HG02763 (cell line): Measurements from ENCODE around the gene MEN1.

Source experiments
- ATAC-seq: cut with Tn5 transposase; IDR thresholded peaks from one replicate; pipeline ENCODE4 v1.9.1; 2021; ENCODE audit warnings: mild to moderate bottlenecking, moderate library complexity; ENCODE audit not compliant: unreplicated experiment

Gene MEN1

DNA sequence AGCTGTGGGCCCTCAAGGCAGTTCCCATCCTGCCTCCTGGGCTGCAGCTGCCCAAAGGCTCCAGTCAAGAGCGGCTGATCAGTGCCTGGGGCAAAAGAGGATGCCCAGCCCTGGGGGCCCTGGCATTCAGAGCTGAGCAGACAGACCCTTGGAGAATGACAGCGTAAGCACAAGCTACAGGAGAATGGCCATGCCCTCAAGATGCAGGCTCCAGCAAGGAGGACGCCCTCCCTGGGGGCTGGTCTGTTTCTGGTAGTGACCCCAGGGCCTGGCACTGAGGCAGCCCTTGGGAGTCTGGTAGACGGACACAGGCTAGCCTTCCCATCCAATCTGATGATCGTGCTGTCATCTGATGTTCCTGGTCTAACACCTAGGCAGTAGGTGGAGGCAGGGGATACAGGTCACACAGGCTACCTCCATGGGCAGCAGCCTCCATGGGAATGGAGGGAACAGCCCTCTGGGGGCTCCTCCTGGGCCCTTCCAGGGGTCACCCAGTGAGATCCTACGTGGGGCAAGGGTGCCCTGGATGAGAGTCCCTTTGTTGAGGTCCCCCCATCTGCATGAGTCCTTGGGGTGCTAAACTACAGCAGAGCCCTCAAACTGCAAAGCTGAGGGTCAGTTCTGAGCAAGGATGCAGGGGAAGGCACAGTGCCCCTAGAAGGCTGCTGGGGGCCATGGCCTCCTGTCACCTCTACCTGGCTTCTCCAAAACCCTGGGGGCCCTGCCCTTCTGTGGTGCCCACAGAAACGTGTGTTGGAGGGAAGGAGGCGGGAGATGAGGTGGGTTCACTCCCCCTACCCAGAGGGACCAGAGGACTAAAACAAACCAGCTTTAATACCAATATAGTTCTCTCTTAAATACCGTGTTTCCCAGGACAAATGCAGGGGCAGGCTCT lies 21.8 kb downstream of the MEN1 start:
- no peak for ATAC-seq

DNA sequence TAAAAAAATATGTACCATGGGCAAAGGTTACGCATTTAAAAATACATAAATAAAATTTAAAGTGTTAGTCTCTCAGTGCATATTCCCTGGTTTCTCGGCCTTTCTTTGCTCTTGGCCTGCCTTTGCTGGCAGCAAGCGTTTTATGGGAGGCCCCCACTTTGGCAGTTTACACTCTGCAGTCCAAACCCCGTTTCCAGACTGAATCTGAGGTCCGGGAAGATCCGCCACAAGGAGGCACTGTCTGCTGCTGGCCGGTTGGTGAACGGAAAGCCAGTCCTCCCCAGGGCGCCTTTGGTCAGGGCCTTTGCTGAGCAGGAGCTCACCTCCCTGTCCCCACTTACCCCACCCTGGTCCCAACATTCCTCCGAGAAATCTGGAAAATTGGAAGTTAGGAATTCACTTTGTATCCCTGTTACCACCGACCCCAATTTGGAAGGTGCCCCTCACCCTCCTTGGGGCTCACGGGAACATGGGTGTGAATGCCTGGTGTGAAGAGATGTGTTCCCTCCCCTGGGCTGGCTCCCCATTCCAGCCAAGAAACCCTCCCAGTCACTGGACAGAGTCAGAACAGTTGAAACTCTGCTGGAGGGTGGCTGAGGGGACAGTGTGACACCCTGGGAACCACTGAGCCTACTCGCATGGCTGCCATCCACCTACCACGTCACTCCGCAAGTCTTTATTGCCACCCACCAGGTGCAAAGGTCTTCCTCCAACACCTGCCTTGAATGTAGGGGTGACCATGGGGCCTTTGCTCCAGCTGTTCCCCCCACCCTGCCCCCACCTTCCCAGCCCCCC lies 22.6 kb downstream of the MEN1 start:
- ATAC-seq, result no peak

DNA sequence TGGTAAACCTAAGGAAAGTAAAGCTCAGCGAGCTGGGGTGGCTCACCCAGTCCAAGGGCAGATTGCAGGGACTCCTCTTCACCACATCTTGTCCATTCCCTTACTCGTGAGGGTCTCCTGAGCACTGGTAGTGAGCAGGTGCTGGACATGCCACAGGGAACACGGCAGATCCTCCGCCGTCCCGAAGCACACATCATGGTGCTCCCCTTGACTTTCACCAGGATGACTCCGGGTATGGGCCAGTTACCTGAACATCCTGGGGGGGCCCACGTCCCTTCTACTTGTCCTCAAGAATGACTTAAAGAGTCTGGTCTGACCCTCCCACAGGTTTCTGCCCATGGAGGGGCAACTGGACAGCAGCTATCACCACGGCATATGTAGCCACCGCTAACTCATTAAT lies 24.0 kb downstream of the MEN1 start:
- no peak for ATAC-seq

DNA sequence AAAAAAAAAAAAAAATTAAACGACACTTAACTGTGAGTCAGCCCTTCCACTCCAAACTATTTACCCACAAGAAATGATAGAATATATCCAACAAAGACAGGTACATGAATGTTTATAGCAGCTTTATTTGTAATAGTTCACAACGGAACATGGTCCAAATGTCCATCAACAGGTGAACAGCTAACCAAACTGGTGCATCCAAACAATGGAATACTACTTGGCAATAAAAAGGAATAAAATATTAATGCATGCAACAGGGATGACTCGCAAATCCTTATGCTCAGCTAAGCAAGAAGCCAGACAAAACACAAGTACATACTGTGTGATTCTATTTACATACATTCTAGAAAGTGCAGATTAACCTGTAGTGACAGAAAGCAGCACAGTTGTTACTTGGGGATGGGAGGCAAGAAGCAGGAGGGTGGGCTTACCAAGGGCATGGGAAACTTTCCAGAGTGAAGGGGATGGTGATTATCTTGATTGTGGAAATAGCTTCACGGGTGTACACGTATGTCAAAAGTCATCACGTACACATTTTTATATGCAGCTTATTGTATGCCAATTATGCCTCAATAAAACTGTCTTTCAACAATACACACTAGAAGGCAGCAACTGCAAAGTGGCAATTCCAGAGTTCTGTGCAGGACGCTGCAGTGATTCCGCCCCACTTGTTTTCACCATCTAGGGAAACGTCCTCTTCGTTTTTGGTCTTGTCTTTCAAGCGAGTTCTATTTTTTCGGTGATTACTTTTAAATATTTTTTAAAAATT lies 25.4 kb downstream of the MEN1 start:
- ATAC-seq, result no peak

DNA sequence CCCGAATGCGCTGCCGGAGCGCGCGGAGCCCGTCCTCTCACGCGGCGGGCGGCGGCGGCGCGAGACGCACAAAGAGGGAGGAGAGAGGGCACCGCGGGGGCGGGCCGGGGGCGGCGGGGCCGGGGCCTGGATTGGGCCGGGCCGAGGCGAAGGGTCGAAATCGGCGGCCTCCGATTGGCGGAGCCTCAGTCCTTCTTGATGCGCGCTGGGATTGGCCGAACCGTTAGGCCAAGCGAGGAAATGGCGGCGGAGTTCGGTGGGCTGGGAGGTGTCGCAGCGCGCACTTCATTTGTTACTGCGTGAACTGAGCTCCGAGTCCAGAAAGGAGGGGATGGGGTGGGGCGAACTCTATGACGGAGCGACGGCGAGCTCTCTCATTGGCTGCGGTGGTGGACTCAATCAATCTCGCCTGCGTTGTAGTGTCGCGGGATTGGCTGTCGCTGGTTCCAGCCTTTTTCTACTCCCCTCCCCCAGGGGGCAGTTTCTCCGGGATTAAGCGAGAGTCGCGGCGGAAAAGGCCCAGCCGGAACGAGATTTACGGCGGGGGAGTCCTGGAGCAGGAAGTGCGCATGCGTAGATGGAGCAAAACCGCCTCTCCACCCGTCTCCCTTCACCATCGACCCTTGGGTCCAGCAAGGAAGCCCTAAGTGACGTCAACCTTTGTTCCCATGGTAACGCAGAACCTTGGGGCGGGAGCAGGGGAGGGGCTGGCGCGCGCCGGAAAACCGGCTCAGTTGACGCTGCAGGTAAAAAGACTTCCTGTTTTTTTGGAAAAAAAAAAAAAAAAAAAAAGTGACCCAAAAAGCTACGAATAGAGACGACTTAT lies 31.7 kb downstream of the MEN1 start, which contains the start of gene SF1:
TSS of gene SF1 (minus strand) at position 70 of the 826 bp plus-strand sequence. CDS start 150 bp downstream, outside the sequence.
- ATAC-seq, result peak; percentile 78

DNA sequence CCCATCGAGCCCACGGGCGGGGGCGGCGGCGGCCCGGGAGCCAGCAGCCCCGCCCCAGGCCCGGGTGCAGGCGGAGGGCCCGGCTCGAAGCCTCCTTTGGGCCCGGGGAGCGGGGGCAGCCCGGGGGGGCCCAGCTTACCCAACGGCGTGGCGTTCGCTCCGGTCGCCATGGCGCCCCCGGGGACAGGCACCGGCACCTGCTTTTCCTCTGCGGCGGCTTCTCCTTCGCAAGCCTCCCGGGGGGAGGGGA lies 32.2 kb downstream of the MEN1 start:
- ATAC-seq, result peak; percentile 16

DNA sequence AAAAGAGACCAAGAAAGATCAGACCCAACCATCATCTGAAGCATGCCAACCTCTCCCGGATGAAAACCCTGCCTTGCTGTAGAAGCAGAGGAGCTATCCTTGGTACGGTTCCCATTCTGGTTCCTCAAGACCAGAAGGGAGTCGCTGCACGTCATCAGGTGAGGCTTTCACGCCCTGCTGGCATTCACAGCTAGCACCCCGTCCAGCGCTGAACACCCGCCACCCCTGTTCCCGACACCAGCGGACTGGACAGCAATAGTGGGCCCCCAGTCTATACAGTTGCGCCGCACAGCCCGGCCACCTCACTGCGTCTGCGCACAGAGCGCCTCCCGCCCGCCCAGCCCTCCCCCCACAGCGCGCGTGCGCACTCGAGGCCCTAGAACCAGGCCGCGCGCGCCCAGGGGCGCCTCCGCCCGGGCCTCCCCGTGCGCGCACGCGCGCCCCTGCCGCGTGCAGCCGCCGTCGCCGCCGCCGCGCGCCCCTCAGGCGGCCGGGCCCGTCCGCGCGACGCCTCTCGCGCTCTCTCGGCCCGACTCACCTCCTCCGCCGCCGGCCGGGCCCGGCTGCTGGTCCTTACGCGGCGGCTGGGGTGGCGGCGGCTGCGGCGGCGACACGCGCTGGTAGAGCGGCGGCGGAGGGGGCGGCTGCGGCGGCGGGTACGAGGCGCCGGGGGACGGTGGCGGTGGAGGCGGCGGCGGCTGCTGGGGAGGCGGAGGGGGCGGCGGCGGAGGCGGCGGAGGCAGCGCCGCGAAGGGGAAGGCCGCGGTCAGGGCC lies 32.7 kb downstream of the MEN1 start:
- peak; percentile 28 for ATAC-seq

DNA sequence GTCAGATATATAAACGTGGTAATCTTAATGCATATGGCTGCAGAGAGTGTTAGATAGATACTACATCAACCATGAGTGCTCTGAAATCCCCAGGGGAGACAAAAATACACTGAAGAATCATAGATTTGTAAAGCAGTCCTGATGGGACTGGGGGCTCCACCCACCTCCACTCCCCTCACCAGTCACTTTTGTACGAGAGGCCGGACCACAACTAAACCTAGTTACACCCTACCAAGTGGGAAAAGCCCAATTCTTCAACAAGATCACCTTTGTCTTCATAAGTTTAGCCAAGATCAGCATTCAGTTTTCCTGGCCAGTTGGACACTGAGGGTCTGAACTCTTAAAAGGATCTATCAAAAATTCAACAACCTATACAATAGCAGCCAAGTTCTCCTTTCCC lies 33.5 kb downstream of the MEN1 start:
- ATAC-seq, result no peak

DNA sequence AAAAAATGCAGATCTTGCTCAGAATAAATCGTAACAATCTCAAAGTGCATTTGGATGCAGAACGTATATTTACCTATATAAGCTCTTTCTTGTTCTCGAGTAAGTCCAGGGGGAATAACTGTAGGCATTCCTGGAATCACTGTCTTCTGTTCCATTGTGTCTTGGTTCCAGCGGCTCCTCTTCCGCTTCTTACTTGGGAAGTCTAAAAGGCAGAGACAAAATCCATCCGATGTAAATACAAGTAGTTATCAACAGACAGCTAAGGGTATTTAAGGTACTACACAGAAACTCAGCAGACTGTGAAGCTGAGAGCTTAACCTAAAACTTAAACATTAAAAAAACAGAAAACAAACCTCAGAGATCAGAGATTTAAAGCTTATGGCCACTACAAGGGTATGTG lies 33.9 kb downstream of the MEN1 start:
- no peak for ATAC-seq

DNA sequence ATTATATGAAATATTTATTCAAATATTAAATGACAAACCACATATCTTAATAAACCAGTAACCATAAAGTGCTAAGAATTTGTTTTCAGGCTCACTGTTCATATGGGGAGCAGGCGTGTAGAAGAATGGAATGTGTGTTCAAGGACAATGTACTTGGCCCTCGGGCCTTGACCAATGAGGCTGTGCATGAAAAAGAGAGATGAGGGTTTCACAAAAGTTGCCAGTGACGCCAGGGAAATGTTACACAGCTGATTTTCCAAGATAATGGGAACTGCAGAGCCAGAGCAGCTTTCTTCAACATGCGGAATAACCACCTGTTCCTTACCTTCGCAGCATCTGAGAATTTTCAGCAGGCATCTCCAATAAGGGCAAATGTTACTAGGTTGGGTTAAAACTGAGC lies 36.2 kb downstream of the MEN1 start:
- no peak for ATAC-seq

DNA sequence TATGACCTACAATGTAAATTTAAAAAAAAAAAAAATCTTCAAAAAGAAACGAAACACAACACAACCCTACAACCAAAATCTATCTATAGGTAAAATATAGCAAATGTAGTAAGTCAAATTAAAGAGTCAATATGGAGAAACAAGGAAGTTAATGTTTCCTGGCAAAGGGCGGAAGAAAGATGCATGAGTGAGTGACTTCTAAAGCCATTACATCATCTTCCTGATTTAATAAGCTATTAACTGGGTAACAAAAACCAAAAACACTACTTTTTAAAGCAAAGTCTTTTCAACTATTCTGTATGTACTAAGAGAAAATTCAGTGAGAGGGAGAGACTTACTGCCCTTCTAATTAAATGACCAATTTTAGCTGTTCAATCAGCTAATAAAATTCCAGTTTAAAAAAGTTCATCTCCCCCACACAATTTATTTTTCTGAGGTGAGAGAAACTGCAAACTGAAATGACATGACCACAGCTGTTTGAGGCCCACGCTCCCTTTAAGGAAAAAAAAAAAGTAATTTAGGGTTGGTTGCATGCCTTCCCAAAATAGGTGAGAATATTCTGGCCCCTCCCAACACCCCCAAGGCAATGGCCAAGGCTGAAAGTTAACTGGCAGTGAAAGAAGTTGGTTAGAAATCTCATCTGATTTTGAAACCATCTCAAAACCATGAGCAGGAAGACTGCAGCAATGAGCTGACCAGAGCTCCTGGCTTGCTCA lies 37.9 kb downstream of the MEN1 start:
- no peak for ATAC-seq

DNA sequence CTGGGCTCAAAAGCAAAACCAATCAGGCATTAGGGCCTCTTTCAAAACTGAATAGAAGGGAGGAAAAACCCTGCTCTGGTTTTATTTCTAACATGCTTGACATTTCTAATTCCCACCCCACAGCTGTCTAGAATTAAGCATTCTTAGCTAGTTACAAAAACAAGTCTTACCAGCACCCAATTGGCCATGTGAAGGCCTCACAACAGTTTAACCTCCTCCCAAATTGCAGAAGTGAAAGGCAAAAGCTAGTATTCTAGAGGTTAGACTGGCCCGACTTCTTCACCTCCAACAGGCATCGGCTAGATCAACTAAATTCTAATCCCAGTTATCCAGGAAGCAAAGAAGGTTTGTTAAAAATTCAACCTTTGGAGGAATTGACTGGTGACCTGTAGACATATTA lies 38.5 kb downstream of the MEN1 start:
- ATAC-seq, result no peak

DNA sequence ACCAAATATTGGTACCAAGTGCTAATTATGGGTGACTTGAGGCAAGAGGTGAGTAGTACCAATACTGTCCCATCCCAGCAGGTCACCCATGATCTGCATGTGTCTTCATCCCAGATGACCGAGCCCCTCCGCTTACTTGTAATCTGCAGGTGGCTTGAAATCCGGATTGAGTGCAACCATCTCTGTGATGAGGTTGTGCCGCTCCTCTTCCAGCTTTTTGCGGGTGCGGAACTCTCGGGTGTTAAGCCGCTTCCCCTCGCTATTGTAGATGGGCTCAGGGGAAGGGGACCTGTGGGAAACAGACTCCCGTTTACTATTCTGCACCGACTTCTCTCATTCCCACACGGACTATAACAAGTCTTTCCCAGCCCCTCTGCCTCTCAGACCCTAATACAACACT lies 40.2 kb downstream of the MEN1 start:
- ATAC-seq, result no peak

DNA sequence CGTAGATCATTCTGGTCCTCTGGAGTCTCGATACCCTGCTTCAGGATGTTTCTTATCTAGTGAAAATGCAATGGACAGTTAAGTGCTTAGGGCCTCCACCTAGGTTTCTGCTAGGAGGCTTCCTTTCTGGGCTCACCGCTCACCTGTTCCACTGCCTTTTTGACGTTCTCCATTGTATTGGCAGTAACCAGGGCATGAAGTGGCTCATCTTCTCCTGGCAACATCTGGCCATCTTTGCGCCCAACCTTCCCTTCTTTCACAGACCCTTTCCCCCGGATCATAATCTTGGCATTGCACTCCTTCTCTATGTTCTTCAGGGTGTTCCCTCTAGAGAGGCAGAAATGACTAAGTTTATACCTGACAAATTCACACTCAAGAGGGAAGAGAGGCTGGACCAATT lies 41.1 kb downstream of the MEN1 start:
- ATAC-seq, result no peak

DNA sequence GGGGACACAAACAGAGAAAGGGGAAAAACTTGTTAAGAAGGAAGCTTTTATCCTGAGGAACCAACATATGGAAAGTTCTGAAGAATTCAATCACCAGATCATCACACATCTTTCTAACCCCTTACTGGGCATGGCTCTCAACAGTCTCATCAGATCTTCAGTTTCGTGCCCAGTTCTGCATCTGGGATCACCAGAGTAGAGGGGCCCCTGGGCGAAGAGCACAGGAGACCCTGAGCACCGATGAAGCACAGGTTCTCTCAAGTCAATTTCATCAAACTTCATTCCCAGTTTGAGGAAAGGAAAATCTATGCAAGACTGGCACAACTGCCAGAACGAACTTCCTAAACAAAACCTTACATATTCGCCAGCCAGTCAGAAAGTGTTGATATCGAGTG lies 42.1 kb downstream of the MEN1 start:
- ATAC-seq, result no peak

DNA sequence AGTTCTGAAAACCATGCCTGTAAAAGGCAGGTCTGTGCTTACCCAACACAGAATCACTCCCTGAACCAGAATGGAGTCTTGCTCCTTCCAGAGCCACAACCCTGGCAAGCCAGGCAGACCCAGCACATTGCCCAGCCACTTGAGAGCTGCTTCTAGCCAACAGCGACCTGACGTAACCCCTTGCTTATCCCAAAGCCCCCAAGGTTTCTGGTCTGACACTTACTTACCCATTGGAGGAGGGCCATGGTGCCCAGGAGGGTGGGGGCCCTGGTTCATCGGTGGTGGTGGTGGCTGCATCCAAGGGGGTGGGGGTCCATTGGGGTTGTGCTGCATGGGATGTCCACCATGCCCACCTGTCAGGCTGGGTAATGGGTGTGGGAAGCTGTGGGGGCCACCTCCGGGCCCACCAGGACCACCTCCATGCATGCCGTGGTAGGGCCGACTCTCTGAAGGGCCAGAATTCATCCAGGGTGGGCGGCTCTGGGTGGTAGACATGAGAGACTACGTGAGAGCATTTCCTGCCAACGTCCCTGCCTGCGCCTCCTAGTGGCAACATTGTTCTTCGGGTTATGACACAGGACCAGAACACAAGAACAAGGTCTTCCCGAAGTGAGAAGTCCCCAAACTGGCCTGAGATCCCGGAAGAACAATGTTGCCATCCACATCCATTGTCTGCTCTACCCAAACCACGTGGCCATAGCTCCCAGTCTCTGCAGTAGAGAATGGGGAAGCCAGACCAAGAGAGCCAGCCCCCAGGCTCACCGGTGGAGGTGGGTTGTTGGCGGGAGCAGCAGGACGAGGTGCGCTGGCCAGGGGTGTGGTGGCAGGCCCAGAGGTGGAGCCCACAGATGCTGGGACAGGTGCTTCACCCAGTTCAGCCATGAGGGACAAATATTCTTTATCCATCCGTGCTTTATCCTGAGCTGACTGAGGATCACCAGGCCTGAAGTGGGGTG lies 42.7 kb downstream of the MEN1 start:
- ATAC-seq, result no peak

DNA sequence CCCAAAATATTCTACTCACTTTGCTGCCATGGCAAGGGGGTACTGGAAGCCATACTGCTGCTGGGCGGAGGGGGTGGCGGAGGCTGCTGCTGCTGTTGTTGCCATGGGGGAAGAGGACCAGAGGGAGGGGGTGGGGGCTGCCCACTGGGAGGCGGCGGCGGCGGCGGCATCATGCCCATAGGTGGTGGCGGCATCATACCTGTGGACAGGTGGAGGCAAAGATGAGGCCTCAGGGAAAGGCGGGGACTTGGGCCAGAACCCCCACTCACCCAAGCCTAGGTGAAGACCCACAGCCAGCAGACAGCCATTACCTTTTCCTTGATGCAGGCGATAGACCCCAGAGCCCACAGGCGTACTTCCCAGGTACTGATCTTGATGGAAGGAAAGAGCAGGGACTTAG lies 43.5 kb downstream of the MEN1 start:
- ATAC-seq, result no peak
